ENCODE data around the gene LIAS.
A peak's percentile ranks its signal among the peaks of the same experiment; 100 is the strongest.

The LIAS gene

GRCh38 chr4:39427520-39428114 lies 31.2 kb upstream of the LIAS start:
- in situ Hi-C loops (cut with MboI; ENCODE audit: low pct_unique_long_range_greater_than_20kb, low sequenced_read_pairs, unreplicated experiment), result loop anchor here (25.0 kb wide), 1 partner anchor 540 kb away; no protein-coding TSS in a partner anchor
- TF ChIP-seq CTCF (IDR thresholded peaks at IDR 0.05; ENCODE audit: extremely low read depth, insufficient read depth, missing control alignments), result no peak
- no peak for DNase-seq (ENCODE audit: low spot score)

DNA sequence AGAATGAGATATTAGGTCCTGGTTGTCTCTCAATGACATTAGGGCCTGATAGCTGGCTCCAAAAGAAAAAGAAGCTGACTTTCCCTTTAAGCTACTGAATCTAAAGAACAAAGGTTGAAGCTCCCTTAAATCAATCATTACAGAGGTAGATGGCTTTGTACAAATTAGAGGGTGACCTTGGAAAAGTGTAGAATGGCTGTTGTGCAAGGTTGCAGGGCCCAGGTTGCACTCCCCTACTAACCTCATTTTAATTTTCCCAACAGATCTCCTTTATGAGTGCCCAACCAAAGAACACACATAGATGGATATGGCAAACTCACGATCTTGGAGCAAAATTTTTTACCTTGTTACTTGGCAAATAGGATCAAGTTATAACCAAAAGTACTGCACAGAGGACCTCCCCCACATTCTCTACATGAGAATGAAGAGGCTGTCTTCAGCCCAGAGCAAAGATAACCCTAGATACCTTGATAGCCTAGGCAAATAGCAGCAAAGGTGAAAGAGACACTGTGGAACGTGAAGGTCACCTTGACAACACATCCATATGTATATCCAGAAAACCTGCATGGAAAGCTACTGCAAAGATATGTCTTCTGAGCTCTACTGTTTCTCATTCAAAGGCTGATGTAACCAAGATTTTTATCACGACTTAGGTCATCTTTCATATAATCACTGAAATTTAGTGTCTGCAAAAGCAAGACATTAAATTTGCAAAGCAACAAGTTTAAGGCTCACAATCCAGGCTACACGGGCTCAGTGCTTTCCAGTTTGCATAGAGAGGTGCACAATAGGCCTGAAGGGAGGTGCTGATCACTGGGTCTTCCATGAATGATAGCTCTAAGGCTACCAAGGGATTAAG lies 29.2 kb upstream of the LIAS start:
- DNase-seq (ENCODE audit: low spot score), result no peak
- TF ChIP-seq CTCF (IDR thresholded peaks at IDR 0.05; ENCODE audit: extremely low read depth, insufficient read depth, missing control alignments), result no peak
- in situ Hi-C loops (cut with MboI; ENCODE audit: low pct_unique_long_range_greater_than_20kb, low sequenced_read_pairs, unreplicated experiment), result loop anchor here (25.0 kb wide), 1 partner anchor 542 kb away; no protein-coding TSS in a partner anchor

GRCh38 chr4:39433878-39434492 lies 24.9 kb upstream of the LIAS start:
- in situ Hi-C loops (cut with MboI; ENCODE audit: low pct_unique_long_range_greater_than_20kb, low sequenced_read_pairs, unreplicated experiment), result loop anchor here (25.0 kb wide), 1 partner anchor 547 kb away; no protein-coding TSS in a partner anchor
- DNase-seq (ENCODE audit: low spot score), result no peak
- TF ChIP-seq CTCF (IDR thresholded peaks at IDR 0.05; ENCODE audit: extremely low read depth, insufficient read depth, missing control alignments), result no peak

- DNase-seq (ENCODE audit: low spot score), result no peak
- in situ Hi-C loops (cut with MboI; ENCODE audit: low pct_unique_long_range_greater_than_20kb, low sequenced_read_pairs, unreplicated experiment), result loop anchor here (25.0 kb wide), 1 partner anchor 549 kb away; no protein-coding TSS in a partner anchor
- peak; percentile 31 for TF ChIP-seq CTCF (IDR thresholded peaks at IDR 0.05; ENCODE audit: extremely low read depth, insufficient read depth, missing control alignments)
These were observed 22.9 kb upstream of the LIAS start for GRCh38 chr4:39435659-39436563.

- no peak for DNase-seq (ENCODE audit: low spot score)
- in situ Hi-C loops (cut with MboI; ENCODE audit: low pct_unique_long_range_greater_than_20kb, low sequenced_read_pairs, unreplicated experiment), result loop anchor here (25.0 kb wide), 1 partner anchor 554 kb away; no protein-coding TSS in a partner anchor
- no peak for TF ChIP-seq CTCF (IDR thresholded peaks at IDR 0.05; ENCODE audit: extremely low read depth, insufficient read depth, missing control alignments)
These were observed 17.3 kb upstream of the LIAS start for GRCh38 chr4:39441593-39441992.

Data from GM13977 (cell line).